Omental fat pad (tissue), 4 donors: Measurements from ENCODE around the gene CMTM2. TPM values are rescaled to one million over a fixed set of nuclear protein-coding genes. Genes with fewer than 3 reads are reported as not detected.
"Not testable (repeated sequence)": the region's sequence is repeated elsewhere in the genome, so short reads cannot be mapped to it uniquely, and the experiment has no call there.

Source experiments
- ATAC-seq: fragments of 150-250 bp; one replicate; pipeline ENCODE4 v1.9.1; 2016; ENCODE audit warnings: mild to moderate bottlenecking, moderate library complexity; ENCODE audit not compliant: low FRiP score
- DNase-seq: peaks from one replicate; pipeline ENCODE4 v3.0.0-alpha.2; 2019; ENCODE audit warnings: low spot score
- total RNA-seq, 4 donors: library from RNA; depleted of rRNA; stranded (reverse); fragments of >200 nt; gene quantifications; one replicate each; pipeline ENCODE4 v1.1.0, GENCODE V29; 2016
- TF ChIP-seq, protein P1 (sequence below), 3 donors: fragments of 450-650 bp; IDR thresholded peaks; one replicate each; pipeline ENCODE4 v1.5.1; 2016 to 2017; ENCODE audit warnings: antibody characterized with exemption in 3 of 3, mild to moderate bottlenecking in 3 of 3, moderate library complexity in 2 of 3

CMTM2 gene
- total RNA-seq, 4 donors from 2014 or later: 1.1 to 5.7 (median 1.2) TPM; not detected in 1

DNA sequence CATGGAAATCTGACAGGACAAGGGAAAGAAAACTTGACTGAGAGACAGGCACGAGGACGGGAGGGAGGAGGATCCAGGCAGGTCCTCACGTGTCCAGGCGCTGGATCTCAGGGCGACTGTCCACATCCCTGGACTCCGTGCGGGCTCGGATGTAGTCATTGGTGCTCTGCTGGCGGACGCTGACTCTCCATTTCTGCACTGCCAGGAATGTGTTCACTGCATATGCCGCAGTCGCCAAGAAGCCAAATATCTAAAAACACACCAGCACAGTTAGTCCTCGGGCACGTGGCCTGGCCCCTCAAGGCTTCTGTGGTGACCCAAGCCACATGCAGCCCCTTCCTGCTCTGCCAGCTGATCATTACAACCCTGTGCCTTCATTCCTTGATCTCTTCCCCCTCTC, 42.7 kb downstream of the CMTM2 start:
- no peak for DNase-seq
- no peak for ATAC-seq
- TF ChIP-seq, protein P1, sequence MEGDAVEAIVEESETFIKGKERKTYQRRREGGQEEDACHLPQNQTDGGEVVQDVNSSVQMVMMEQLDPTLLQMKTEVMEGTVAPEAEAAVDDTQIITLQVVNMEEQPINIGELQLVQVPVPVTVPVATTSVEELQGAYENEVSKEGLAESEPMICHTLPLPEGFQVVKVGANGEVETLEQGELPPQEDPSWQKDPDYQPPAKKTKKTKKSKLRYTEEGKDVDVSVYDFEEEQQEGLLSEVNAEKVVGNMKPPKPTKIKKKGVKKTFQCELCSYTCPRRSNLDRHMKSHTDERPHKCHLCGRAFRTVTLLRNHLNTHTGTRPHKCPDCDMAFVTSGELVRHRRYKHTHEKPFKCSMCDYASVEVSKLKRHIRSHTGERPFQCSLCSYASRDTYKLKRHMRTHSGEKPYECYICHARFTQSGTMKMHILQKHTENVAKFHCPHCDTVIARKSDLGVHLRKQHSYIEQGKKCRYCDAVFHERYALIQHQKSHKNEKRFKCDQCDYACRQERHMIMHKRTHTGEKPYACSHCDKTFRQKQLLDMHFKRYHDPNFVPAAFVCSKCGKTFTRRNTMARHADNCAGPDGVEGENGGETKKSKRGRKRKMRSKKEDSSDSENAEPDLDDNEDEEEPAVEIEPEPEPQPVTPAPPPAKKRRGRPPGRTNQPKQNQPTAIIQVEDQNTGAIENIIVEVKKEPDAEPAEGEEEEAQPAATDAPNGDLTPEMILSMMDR (IDR thresholded peaks at IDR 0.05): no peak

DNA sequence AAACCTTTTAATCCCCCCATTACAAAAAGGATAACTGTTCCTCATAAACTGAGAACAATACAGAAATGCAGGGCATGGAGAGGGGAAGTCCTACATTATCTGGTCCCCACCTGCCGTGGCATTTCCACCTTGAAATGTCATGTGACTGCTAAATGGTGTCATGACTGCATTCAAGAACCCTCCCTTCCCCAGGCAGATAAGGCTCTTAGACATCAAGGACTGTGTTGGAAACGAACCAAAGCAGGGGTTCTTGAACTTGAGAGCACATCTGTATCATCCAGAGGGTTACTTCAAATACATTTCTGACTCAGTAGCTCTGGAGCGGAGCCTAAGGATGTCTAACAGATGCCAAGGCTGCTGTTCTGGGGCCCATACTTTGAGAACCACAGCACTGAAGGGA, 43.6 kb downstream of the CMTM2 start:
- no peak for ATAC-seq
- TF ChIP-seq, protein P1 (IDR thresholded peaks at IDR 0.05): no peak
- no peak for DNase-seq

DNA sequence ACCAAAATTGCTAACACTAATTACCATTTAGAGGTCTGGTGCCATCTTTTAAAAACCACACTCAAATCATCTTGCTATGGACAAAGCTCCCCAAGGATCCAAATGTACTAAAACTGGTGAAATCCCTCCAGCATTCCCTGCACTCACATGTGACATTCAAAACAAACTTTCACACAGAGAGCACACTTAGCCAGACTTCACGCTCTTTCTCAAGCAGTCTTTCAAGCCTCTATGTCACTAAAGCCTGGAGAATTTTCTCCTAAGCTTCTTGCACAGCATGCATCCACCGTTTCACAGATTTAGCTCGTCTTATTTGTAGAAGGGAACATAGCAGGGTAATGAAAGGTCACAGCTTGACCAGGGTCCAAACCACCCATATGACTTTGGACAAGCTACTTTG, 44.5 kb downstream of the CMTM2 start:
- ATAC-seq (no peak), DNase-seq (no peak)
- TF ChIP-seq, protein P1 (IDR thresholded peaks at IDR 0.05): no peak

DNA sequence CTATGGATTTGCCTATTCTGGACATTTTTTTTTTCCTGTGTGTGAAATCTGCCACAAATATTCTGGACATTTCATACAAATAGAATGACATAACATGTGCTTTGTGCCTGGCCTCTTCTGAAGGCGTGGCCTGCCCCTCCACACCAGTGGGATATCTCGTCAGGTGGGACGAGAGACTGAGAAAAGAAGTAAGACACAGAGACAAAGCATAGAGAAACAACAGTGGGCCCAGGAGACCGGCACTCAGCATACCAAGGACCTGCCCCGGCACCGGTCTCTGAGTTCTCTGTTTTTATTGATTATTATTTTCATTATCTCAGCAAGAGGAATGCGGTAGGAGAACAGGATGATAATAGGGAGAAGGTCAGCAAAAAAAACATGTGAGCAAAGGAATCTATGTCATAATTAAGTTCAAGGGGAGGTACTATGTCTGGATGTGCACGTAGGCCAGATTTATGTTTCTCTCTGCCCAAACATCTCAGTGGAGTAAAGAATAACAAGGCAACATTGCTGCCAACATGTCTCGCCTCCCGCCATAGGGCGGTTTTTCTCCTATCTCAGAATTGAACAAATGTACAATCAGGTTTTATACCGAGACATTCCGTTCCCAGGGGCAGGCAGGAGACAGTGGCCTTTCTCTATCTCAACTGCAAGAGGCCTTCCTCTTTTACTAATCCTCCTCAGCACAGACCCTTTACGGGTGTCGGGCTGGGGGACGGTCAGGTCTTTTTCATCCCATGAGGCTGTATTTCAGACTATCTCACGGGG, 48.5 kb downstream of the CMTM2 start:
- not testable (repeated sequence) for ATAC-seq, DNase-seq

DNA sequence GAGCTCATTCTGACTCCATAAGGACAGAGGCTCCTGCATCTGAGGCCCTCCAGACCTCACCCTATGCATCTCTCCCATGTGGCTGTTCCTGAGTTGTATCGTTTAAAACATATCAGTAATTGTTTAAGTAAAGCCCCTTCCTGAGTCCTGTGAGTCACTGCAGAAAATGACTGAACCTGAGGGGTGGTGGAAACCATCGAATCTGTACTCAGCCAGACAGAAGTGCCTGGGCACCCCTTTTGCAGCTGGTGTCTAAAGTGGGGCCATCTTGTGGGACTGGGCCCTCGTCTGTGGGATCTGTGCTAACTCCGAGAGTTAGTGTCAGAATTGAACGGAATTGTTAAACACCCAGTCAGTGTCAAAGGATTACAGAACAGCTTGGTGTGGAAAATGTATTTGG, 50.6 kb downstream of the CMTM2 start:
- ATAC-seq (no peak), DNase-seq (no peak)
- TF ChIP-seq, protein P1 (IDR thresholded peaks at IDR 0.05): no peak

- not testable (repeated sequence) for DNase-seq, ATAC-seq
These were observed 51.4 kb downstream of the CMTM2 start for GRCh38 chr16:66630561-66631260.

GRCh38 chr16:66631558-66631957, 52.3 kb downstream of the CMTM2 start:
- not testable (repeated sequence) for DNase-seq, ATAC-seq

DNA sequence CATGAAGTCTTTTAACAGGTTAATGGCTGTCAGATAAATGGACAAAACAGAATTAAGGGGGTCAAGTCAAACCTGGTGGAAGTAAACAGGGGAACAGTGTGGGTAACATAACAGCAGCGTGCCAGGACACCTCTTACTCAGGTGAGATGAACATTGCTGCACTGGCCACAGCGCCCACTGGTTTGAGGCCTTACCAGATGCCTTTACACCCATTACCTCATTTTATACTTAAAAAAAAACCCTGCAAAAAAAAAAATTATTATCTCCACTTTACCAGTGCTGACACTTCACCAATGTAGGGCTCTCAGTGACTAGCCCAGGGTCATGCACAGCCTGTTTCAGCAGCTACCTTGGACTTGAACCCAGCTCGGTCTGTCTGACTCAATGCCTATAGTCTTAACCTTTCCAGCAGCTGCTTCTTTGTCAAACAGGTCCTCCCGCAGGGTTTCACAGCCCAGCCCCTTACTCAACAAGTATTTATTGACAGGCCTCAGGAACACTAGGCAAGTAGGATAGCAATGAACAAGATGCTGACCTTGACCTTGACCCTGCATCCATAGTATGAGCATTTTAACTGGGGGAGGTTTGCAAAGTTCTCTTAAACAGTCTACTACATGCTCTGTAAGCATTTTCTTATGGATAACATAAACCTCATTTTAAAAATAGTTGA, 55.4 kb downstream of the CMTM2 start:
- DNase-seq (no peak), ATAC-seq (no peak)
- TF ChIP-seq, protein P1 (IDR thresholded peaks at IDR 0.05): no peak
